HG02678 (cell line): ENCODE data around the gene FYN.
"Not testable (repeated sequence)": the region's sequence is repeated elsewhere in the genome, so short reads cannot be mapped to it uniquely, and the experiment has no call there.

Experiments used
- ATAC-seq: cut with Tn5 transposase; IDR thresholded peaks from one replicate; pipeline ENCODE4 v1.9.1; 2021; ENCODE audit warnings: mild to moderate bottlenecking, moderate library complexity; ENCODE audit not compliant: unreplicated experiment

FYN gene

GRCh38 chr6:111873178-111874024 is at the start of gene FYN:
Gene FYN, minus strand, starts transcription at chr6:111873452. Its CDS starts 153,401 bp downstream, at chr6:111720051.
- ATAC-seq, result peak; percentile 98

GRCh38 chr6:111922454-111923297 is 49.4 kb upstream of the FYN start:
- no peak for ATAC-seq

- no peak for ATAC-seq
Observed at GRCh38 chr6:111921103-111921502, 47.9 kb upstream of the FYN start.

GRCh38 chr6:111920578-111920977 is 47.3 kb upstream of the FYN start:
- no peak for ATAC-seq

GRCh38 chr6:111918825-111919224 is 45.6 kb upstream of the FYN start:
- ATAC-seq, result no peak

- ATAC-seq, result no peak
Observed at GRCh38 chr6:111916747-111917146, 43.5 kb upstream of the FYN start.

GRCh38 chr6:111914617-111915016 is 41.4 kb upstream of the FYN start:
- ATAC-seq, result no peak

GRCh38 chr6:111912904-111913303 is 39.7 kb upstream of the FYN start:
- ATAC-seq, result no peak

- ATAC-seq, result no peak
Observed at GRCh38 chr6:111911428-111911827, 38.2 kb upstream of the FYN start.

- ATAC-seq, result no peak
Observed at GRCh38 chr6:111909238-111909637, 36.0 kb upstream of the FYN start.

- ATAC-seq, result not testable (repeated sequence)
Observed at GRCh38 chr6:111908365-111908764, 35.1 kb upstream of the FYN start.

- ATAC-seq, result no peak
Observed at GRCh38 chr6:111900735-111901134, 27.5 kb upstream of the FYN start.

- ATAC-seq, result no peak
Observed at GRCh38 chr6:111899531-111899930, 26.3 kb upstream of the FYN start.

GRCh38 chr6:111898452-111898851 is 25.2 kb upstream of the FYN start:
- ATAC-seq, result no peak

- no peak for ATAC-seq
Observed at GRCh38 chr6:111894951-111895350, 21.7 kb upstream of the FYN start.

GRCh38 chr6:111894272-111894671 is 21.0 kb upstream of the FYN start:
- no peak for ATAC-seq

GRCh38 chr6:111892431-111892830 is 19.2 kb upstream of the FYN start:
- no peak for ATAC-seq

GRCh38 chr6:111890988-111891387 is 17.7 kb upstream of the FYN start:
- no peak for ATAC-seq

GRCh38 chr6:111888928-111889695 is 15.9 kb upstream of the FYN start:
- no peak for ATAC-seq

- not testable (repeated sequence) for ATAC-seq
Observed at GRCh38 chr6:111886793-111887192, 13.5 kb upstream of the FYN start.

GRCh38 chr6:111885373-111886027 is 12.2 kb upstream of the FYN start:
- no peak for ATAC-seq
